AG04450 (cell line): ENCODE results near the gene ARHGEF18. TPM values are rescaled to one million over a fixed set of nuclear protein-coding genes. Genes with fewer than 3 reads are reported as not detected.

Experiments used
- CTCF ChIA-PET: fragments of 300-600, 350-600 bp; formaldehyde crosslinking; extraction: SDS; loops from one replicate; lab custom pipeline; 2022; ENCODE audit warnings: antibody characterized with exemption, inconsistent platforms; lab: Charles Lee
- POLR2A ChIA-PET: fragments of 350-600 bp; formaldehyde crosslinking; extraction: SDS; loops from one replicate; lab custom pipeline; 2021; ENCODE audit warnings: antibody characterized with exemption, inconsistent platforms; lab: Yijun Ruan, JAX
- DNase-seq: peaks from one replicate; pipeline ENCODE4 v3.0.0-alpha.2; 2011; ENCODE audit warnings: low read depth, low spot score
- H3K27ac ChIP-seq: one replicate; pipeline ENCODE4 v1.5.1; 2012; ENCODE audit warnings: low read depth, low read length, control low read depth
- H3K27me3 ChIP-seq: one replicate; pipeline ENCODE4 v1.6.0; 2012; ENCODE audit warnings: low read length; ENCODE audit not compliant: control insufficient read depth, insufficient read depth
- H3K4me3 ChIP-seq: 2 replicates; pipeline ENCODE4 v1.5.1; 2011; ENCODE audit warnings: mild to moderate bottlenecking, low read depth, low read length, control low read depth
- H3K9me3 ChIP-seq: 2 replicates; pipeline ENCODE4 v1.5.1; 2012; ENCODE audit warnings: low read length; ENCODE audit not compliant: control insufficient read depth, insufficient read depth
- CTCF ChIP-seq: IDR thresholded peaks from 2 replicates; pipeline ENCODE4 v1.5.1; 2011; ENCODE audit warnings: low read depth, low read length, control low read depth, inconsistent platforms
- polyA plus RNA-seq: library from polyadenylated mRNA; depleted of rRNA; stranded (reverse); fragments of >200 nt; gene quantifications from 2 replicates; pipeline ENCODE4 v1.2.3, GENCODE V29; 2011

The ARHGEF18 gene
- polyA plus RNA-seq, 1 experiment: 4.9 TPM

- no peak overlapping the region for H3K27ac ChIP-seq
- ChIA-PET CTCF (interaction anchor here (1.3 kb wide), 1 partner anchor 10 kb away, joined by 3 read pairs; no protein-coding TSS in a partner anchor), POLR2A (no interaction called here)
- DNase-seq: no peak
- no peak overlapping the region for H3K4me3 ChIP-seq
- peaks cover 2% of the 10 kb centered on the region; the same call in 1 of the 2 replicates for H3K9me3 ChIP-seq
- no peak for TF ChIP-seq CTCF
- peaks cover 9% of the 10 kb centered on the region for H3K27me3 ChIP-seq
Observed at GRCh38 chr19:7371001-7371400, 22.3 kb downstream of the ARHGEF18 start.

GRCh38 chr19:7372810-7373209, 24.1 kb downstream of the ARHGEF18 start:
- no peak for DNase-seq
- ChIA-PET POLR2A (no interaction called here), CTCF (interaction anchor here (1.0 kb wide), 1 partner anchor 19 kb away, joined by 3 read pairs; no protein-coding TSS in a partner anchor)
- H3K27ac ChIP-seq: no peak overlapping the region
- H3K4me3 ChIP-seq: no peak overlapping the region
- H3K27me3 ChIP-seq: peaks cover 9% of the 10 kb centered on the region
- no peak for TF ChIP-seq CTCF
- H3K9me3 ChIP-seq: peaks cover 2% of the 10 kb centered on the region; the same call in 1 of the 2 replicates

- no peak for DNase-seq
- Histone ChIP-seq H3K9me3 (peaks cover 2% of the 10 kb centered on the region; the same call in 1 of the 2 replicates), H3K4me3 (no peak overlapping the region), H3K27me3 (peaks cover 9% of the 10 kb centered on the region), H3K27ac (no peak overlapping the region)
- POLR2A ChIA-PET: interaction anchor here (0.6 to 1.3 kb wide), 3 partner anchors 18 to 54 kb away, joined by 3 to 11 read pairs (median 7); no protein-coding TSS in a partner anchor
- no peak for TF ChIP-seq CTCF
- CTCF ChIA-PET: no interaction called here
Observed at GRCh38 chr19:7373862-7374261, 25.1 kb downstream of the ARHGEF18 start.

GRCh38 chr19:7376151-7376852, 27.6 kb downstream of the ARHGEF18 start:
- H3K27ac ChIP-seq: no peak overlapping the region
- ChIA-PET CTCF (interaction anchor here (1.2 kb wide), 2 partner anchors 22 to 192 kb away, joined by 3 to 7 read pairs; no protein-coding TSS in a partner anchor), POLR2A (no interaction called here)
- peaks cover 9% of the 10 kb centered on the region for H3K27me3 ChIP-seq
- DNase-seq: no peak
- H3K4me3 ChIP-seq: no peak overlapping the region
- peaks cover 2% of the 10 kb centered on the region; the same call in 1 of the 2 replicates for H3K9me3 ChIP-seq
- no peak for TF ChIP-seq CTCF

GRCh38 chr19:7377196-7377595, 28.5 kb downstream of the ARHGEF18 start:
- ChIA-PET POLR2A (interaction anchor here (0.8 kb wide), 1 partner anchor 10 kb away, joined by 3 read pairs; no protein-coding TSS in a partner anchor), CTCF (interaction anchor here (1.2 kb wide), 2 partner anchors 23 to 191 kb away, joined by 3 to 7 read pairs; no protein-coding TSS in a partner anchor)
- TF ChIP-seq CTCF: no peak
- H3K9me3 ChIP-seq: peaks cover 2% of the 10 kb centered on the region; the same call in 1 of the 2 replicates
- H3K4me3 ChIP-seq: no peak overlapping the region
- no peak overlapping the region for H3K27ac ChIP-seq
- no peak for DNase-seq
- peaks cover 10% of the 10 kb centered on the region for H3K27me3 ChIP-seq
